H9 (cell line): ENCODE measurements around the gene BSDC1. TPM values are rescaled to one million over a fixed set of nuclear protein-coding genes. Genes with fewer than 3 reads are reported as not detected.

Experiments used
- DNase-seq: peaks from one replicate; pipeline ENCODE4 v3.0.0-alpha.2; 2017
- H2AFZ ChIP-seq: one replicate; pipeline ENCODE4 v1.6.1; 2013; ENCODE audit warnings: mild to moderate bottlenecking, low read length, control low read depth, moderate library complexity
- H2AK5ac ChIP-seq: 2 replicates; pipeline ENCODE4 v1.6.1; 2013; ENCODE audit warnings: low read length, control low read depth, mixed read lengths; ENCODE audit not compliant: insufficient read length
- H2BK120ac ChIP-seq: one replicate; pipeline ENCODE4 v1.6.1; 2013; ENCODE audit warnings: low read depth, mild to moderate bottlenecking, low read length, control low read depth, inconsistent platforms; ENCODE audit not compliant: poor library complexity, severe bottlenecking
- H2BK12ac ChIP-seq: 2 replicates; pipeline ENCODE4 v1.6.1; 2013; ENCODE audit warnings: low read length, control low read depth, mixed read lengths, low read depth; ENCODE audit not compliant: insufficient read length
- H2BK15ac ChIP-seq: 2 replicates; pipeline ENCODE4 v1.6.1; 2013; ENCODE audit warnings: low read depth, low read length, control low read depth
- H2BK20ac ChIP-seq: one replicate; pipeline ENCODE4 v1.6.1; 2013; ENCODE audit warnings: low read depth, mild to moderate bottlenecking, low read length, control low read depth, inconsistent platforms; ENCODE audit not compliant: poor library complexity, severe bottlenecking
- H2BK5ac ChIP-seq: 2 replicates; pipeline ENCODE4 v1.6.1; 2013; ENCODE audit warnings: low read length, control low read depth, mixed read lengths; ENCODE audit not compliant: insufficient read length
- H3K14ac ChIP-seq: 2 replicates; pipeline ENCODE4 v1.6.1; 2013; ENCODE audit warnings: low read length, control low read depth; ENCODE audit not compliant: insufficient read depth
- H3K18ac ChIP-seq: 2 replicates; pipeline ENCODE4 v1.6.1; 2013; ENCODE audit warnings: low read depth, mild to moderate bottlenecking, mixed read lengths, low read length, control low read depth; ENCODE audit not compliant: insufficient read length
- H3K23ac ChIP-seq: 2 replicates; pipeline ENCODE4 v1.6.1; 2013; ENCODE audit warnings: low read length, control low read depth, mixed read lengths, low read depth; ENCODE audit not compliant: insufficient read length
- H3K23me2 ChIP-seq: 2 replicates; pipeline ENCODE4 v1.6.1; 2013; ENCODE audit warnings: low read depth, mild to moderate bottlenecking, mixed read lengths, low read length, control low read depth; ENCODE audit not compliant: insufficient read length, poor library complexity, severe bottlenecking
- H3K27ac ChIP-seq: 2 replicates; pipeline ENCODE4 v1.5.1; 2013; ENCODE audit warnings: low read length, control low read depth, mixed read lengths, low read depth; ENCODE audit not compliant: insufficient read length
- H3K27me3 ChIP-seq: 2 replicates; pipeline ENCODE4 v1.6.1; 2013; ENCODE audit warnings: low read length, control low read depth, inconsistent platforms; ENCODE audit not compliant: insufficient read depth
- H3K4ac ChIP-seq: 2 replicates; pipeline ENCODE4 v1.6.1; 2013; ENCODE audit warnings: low read depth, mild to moderate bottlenecking, control low read depth, inconsistent platforms, low read length, moderate library complexity
- H3K4me1 ChIP-seq: 2 replicates; pipeline ENCODE4 v1.6.1; 2013; ENCODE audit warnings: low read length, control low read depth, inconsistent platforms; ENCODE audit not compliant: insufficient read depth
- H3K4me2 ChIP-seq: 2 replicates; pipeline ENCODE4 v1.6.1; 2013; ENCODE audit warnings: low read length, control low read depth, mixed read lengths; ENCODE audit not compliant: insufficient read length, insufficient read depth
- H3K56ac ChIP-seq: 2 replicates; pipeline ENCODE4 v1.6.1; 2013; ENCODE audit warnings: low read depth, mild to moderate bottlenecking, mixed read lengths, low read length, control low read depth; ENCODE audit not compliant: insufficient read length
- H3K79me1 ChIP-seq: 2 replicates; pipeline ENCODE4 v1.6.1; 2013; ENCODE audit warnings: low read depth, mild to moderate bottlenecking, moderate library complexity, low read length, control low read depth, inconsistent platforms; ENCODE audit not compliant: insufficient read depth, poor library complexity, severe bottlenecking
- H3K79me2 ChIP-seq: 2 replicates; pipeline ENCODE4 v1.6.1; 2013; ENCODE audit warnings: low read length, control low read depth, inconsistent platforms; ENCODE audit not compliant: insufficient read depth
- H3K9ac ChIP-seq: 2 replicates; pipeline ENCODE4 v1.6.1; 2013; ENCODE audit warnings: low read length, control low read depth, mixed read lengths; ENCODE audit not compliant: insufficient read length; ENCODE audit errors: extremely low read depth
- H3K9me3 ChIP-seq: one replicate; pipeline ENCODE4 v1.6.1; 2013; ENCODE audit warnings: low read depth, low read length, inconsistent platforms; ENCODE audit not compliant: control insufficient read depth
- H3T11ph ChIP-seq: one replicate; pipeline ENCODE4 v1.6.1; 2013; ENCODE audit warnings: mild to moderate bottlenecking, low read length, control low read depth, inconsistent platforms
- H4K20me1 ChIP-seq: one replicate; pipeline ENCODE4 v1.6.1; 2013; ENCODE audit not compliant: control insufficient read depth, insufficient read length, insufficient read depth
- H4K5ac ChIP-seq: 2 replicates; pipeline ENCODE4 v1.6.1; 2013; ENCODE audit warnings: low read depth, mild to moderate bottlenecking, mixed read lengths, low read length, control low read depth; ENCODE audit not compliant: insufficient read length
- H4K8ac ChIP-seq: replicated peaks from 2 replicates; pipeline ENCODE4 v1.6.1; 2013; ENCODE audit warnings: low read length, control low read depth, mixed read lengths, low read depth; ENCODE audit not compliant: insufficient read length
- H4K91ac ChIP-seq: 2 replicates; pipeline ENCODE4 v1.6.1; 2013; ENCODE audit warnings: low read depth, mild to moderate bottlenecking, moderate library complexity, mixed read lengths, low read length, control low read depth; ENCODE audit not compliant: insufficient read length
- H3K27ac Mint-ChIP-seq, 3 experiments: 2 replicates in 2 of 3; 3 replicates in 1 of 3; pipeline ENCODE4 v1.8.0; 2020 to 2021; ENCODE audit warnings: mixed read lengths in 3 of 3, mild to moderate bottlenecking in 1 of 3, moderate library complexity in 1 of 3
- H3K27me3 Mint-ChIP-seq: 2 replicates; pipeline ENCODE4 v1.8.0; 2021; ENCODE audit warnings: low read depth, mild to moderate bottlenecking, moderate library complexity, mixed read lengths
- H3K36me3 Mint-ChIP-seq, 3 experiments: 2 replicates in 2 of 3; 3 replicates in 1 of 3; pipeline ENCODE4 v1.8.0; 2020 to 2021; ENCODE audit warnings: low read depth in 3 of 3, mixed read lengths in 3 of 3; ENCODE audit not compliant: insufficient read depth in 1 of 3
- H3K4me1 Mint-ChIP-seq, 2 experiments: 2 replicates each; pipeline ENCODE4 v1.8.0; 2020; ENCODE audit warnings: mixed read lengths in 2 of 2
- H3K4me3 Mint-ChIP-seq, 2 experiments: 2 replicates in 1 of 2; 3 replicates in 1 of 2; pipeline ENCODE4 v1.8.0; 2020 to 2021; ENCODE audit warnings: mild to moderate bottlenecking in 2 of 2, mixed read lengths in 2 of 2, moderate library complexity in 1 of 2
- H3K9me3 Mint-ChIP-seq, 2 experiments: 2 replicates in 1 of 2; 3 replicates in 1 of 2; pipeline ENCODE4 v1.8.0; 2020; ENCODE audit warnings: mild to moderate bottlenecking in 2 of 2, mixed read lengths in 2 of 2, moderate library complexity in 1 of 2
- CTCF ChIP-seq: fragments of 200-600 bp; sonication (generic); conservative IDR thresholded peaks from 3 replicates; pipeline ENCODE4 v1.8.0; 2021; ENCODE audit warnings: antibody characterized with exemption, mild to moderate bottlenecking
- WGBS: extraction: QIAGEN DNeasy Blood & Tissue Kit; methylation state at CpG from one replicate; pipeline ENCODE4 v1.1.7; 2013; ENCODE audit warnings: missing lambda C conversion rate, low lambda C conversion rate, mixed read lengths; ENCODE audit not compliant: insufficient read length; ENCODE audit errors: extremely low coverage; 5-methylcytosine and 5-hydroxymethylcytosine counted together
- total RNA-seq: library from RNA; stranded (reverse); gene quantifications from 2 replicates; pipeline ENCODE4 v1.2.1, GENCODE V29; 2021

Gene BSDC1
- total RNA-seq, 1 experiment from 2014 or later: 52.6 TPM

GRCh38 chr1:32334274-32334861 lies 59.9 kb downstream of the BSDC1 start:
- Mint-ChIP-seq H3K4me1 (peaks cover 43 to 55% of the 10 kb centered on the region in 2 experiments), H3K36me3 (peaks cover 33 to 57% (median 55%) of the 10 kb centered on the region in 3 experiments), H3K27ac (peak overlapping the region; percentile 93 to 98 (median 97); a peak in 4 of 7 replicates), H3K9me3 (no peaks in the 10 kb centered on the region; a peak in 1 of 5 replicates), H3K27me3 (peaks cover 30% of the 10 kb centered on the region), H3K4me3 (peak overlapping the region; percentile 93 to 97)
- no CpG with 5 or more reads among the region's 9 CpGs for WGBS
- H3K9ac ChIP-seq: peak overlapping the region; percentile 72
- no peak overlapping the region for H4K8ac ChIP-seq
- no peak overlapping the region for H4K91ac ChIP-seq
- H3K56ac ChIP-seq: no peak overlapping the region
- no peak for DNase-seq
- H3K27me3 ChIP-seq: peaks cover 2% of the 10 kb centered on the region; the same call in 1 of the 2 replicates
- peaks cover 11% of the 10 kb centered on the region for H3K23me2 ChIP-seq
- H3K9me3 ChIP-seq: no peaks in the 10 kb centered on the region
- H3K18ac ChIP-seq: no peak overlapping the region
- H4K20me1 ChIP-seq: no peaks in the 10 kb centered on the region
- H2BK120ac ChIP-seq: no peak overlapping the region
- no peak for TF ChIP-seq CTCF
- no peak overlapping the region for H2BK12ac ChIP-seq
- H3K4me2 ChIP-seq: peak overlapping the region; percentile 60
- H3K4me1 ChIP-seq: peaks cover 3% of the 10 kb centered on the region; the same call in 1 of the 2 replicates
- H2AK5ac ChIP-seq: no peak overlapping the region
- no peak overlapping the region for H2BK20ac ChIP-seq
- no peak overlapping the region for H3K14ac ChIP-seq
- H3K79me1 ChIP-seq: no peaks in the 10 kb centered on the region
- peaks cover 6% of the 10 kb centered on the region; the same call in 1 of the 2 replicates for H3K79me2 ChIP-seq
- H3K27ac ChIP-seq: no peak overlapping the region
- no peak overlapping the region for H4K5ac ChIP-seq
- no peak overlapping the region for H2BK15ac ChIP-seq
- H3T11ph ChIP-seq: no peak overlapping the region
- no peak overlapping the region for H3K23ac ChIP-seq
- no peak overlapping the region for H2AFZ ChIP-seq
- no peak overlapping the region for H3K4ac ChIP-seq
- no peak overlapping the region for H2BK5ac ChIP-seq
